SK-N-SH treated with all-trans-retinoic acid at 6 μM for 48 hours (cell line): ENCODE results near the gene ARID1B.

Experiments
- ISL1 ChIP-seq: fragments of 250-450 bp; sonication (Bioruptor Pico); IDR thresholded peaks from 2 replicates; pipeline ENCODE4 v2.1.2; 2022; ENCODE audit warnings: mild to moderate bottlenecking, moderate library complexity
- ZNF565 ChIP-seq: fragments of 450-650 bp; formaldehyde crosslinking; conservative IDR thresholded peaks from 2 replicates; pipeline ENCODE4 v1.5.0; 2020; ENCODE audit warnings: low read depth, mild to moderate bottlenecking, moderate library complexity

GRCh38 chr6:156867121-156867520, 89.9 kb downstream of the ARID1B start:
- TF ChIP-seq ZNF565 (CRISPR knock-in tag) (no peak), ISL1 (CRISPR knock-in tag) (no peak)
